ENCODE measurements around the gene AKT1S1. TPM values are rescaled to one million over a fixed set of nuclear protein-coding genes. Genes with fewer than 3 reads are reported as not detected.

AKT1S1 gene
- total RNA-seq, 4 donors from 2014 or later = 15.4 to 30.6 (median 21.9) TPM

DNA sequence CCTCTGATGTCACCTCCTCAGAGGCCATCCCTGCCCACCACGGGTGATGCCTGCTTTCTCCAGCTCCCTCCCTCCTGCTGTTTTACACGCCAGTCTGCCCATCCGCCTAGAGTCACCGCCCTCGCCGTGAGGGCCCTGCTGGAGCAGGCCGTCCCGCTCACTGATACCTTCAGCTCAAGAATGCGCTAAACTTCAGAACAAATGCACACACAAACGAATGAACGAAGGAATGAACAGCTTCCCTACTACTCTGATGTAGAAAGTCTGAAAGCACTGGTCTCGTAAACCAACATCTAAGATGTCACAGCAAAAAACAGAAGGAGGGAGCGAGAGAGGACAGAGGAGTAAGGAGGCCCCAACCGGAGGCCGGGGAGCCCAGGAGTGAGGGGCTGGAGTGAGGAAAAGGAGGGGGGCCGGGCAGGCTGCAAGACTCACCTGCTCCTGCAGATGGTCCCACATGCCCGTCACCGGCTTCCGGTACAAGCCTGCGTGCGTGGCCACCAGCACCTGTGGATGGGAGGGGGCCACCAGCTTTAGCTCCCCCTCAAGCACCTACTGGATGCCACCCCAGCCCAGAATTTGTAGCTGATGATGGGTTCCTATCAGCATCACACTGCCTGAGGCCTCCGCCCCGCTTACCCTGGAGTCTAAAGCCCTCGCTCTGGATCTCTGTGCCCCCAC, 13.8 kb downstream of the AKT1S1 start:
- Histone ChIP-seq H3K36me3 (peaks cover 28 to 67% (median 64%) of the 10 kb centered on the region in 4 donors), H3K4me1 (peaks cover 29 to 59% (median 50%) of the 10 kb centered on the region in 4 donors), H3K27ac (replicated peaks in 1 of 4) (no peak overlapping the region), H3K27me3 (no peaks in the 10 kb centered on the region), H3K9me3 (no peaks in the 10 kb centered on the region), H3K4me3 (no peak overlapping the region)
- intact Hi-C loops (cut with DNase I) = no loop called here
- no peak for TF ChIP-seq POLR2A (IDR thresholded peaks at IDR 0.05; ENCODE audit: low read depth)
- TF ChIP-seq POLR2AphosphoS5 (IDR thresholded peaks at IDR 0.05) = no peak
- TF ChIP-seq EP300 (IDR thresholded peaks at IDR 0.05) = no peak
- TF ChIP-seq, protein P1, sequence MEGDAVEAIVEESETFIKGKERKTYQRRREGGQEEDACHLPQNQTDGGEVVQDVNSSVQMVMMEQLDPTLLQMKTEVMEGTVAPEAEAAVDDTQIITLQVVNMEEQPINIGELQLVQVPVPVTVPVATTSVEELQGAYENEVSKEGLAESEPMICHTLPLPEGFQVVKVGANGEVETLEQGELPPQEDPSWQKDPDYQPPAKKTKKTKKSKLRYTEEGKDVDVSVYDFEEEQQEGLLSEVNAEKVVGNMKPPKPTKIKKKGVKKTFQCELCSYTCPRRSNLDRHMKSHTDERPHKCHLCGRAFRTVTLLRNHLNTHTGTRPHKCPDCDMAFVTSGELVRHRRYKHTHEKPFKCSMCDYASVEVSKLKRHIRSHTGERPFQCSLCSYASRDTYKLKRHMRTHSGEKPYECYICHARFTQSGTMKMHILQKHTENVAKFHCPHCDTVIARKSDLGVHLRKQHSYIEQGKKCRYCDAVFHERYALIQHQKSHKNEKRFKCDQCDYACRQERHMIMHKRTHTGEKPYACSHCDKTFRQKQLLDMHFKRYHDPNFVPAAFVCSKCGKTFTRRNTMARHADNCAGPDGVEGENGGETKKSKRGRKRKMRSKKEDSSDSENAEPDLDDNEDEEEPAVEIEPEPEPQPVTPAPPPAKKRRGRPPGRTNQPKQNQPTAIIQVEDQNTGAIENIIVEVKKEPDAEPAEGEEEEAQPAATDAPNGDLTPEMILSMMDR (IDR thresholded peaks at IDR 0.05) = no peak
- WGBS = 89% methylated on average over 24 of the region's 24 CpGs
- no peak for DNase-seq (ENCODE audit: extremely low spot score)

GRCh38 chr19:49862391-49863253, 14.5 kb downstream of the AKT1S1 start:
- intact Hi-C loops (cut with DNase I) = no loop called here
- H3K27me3 ChIP-seq = no peaks in the 10 kb centered on the region
- H3K9me3 ChIP-seq = no peaks in the 10 kb centered on the region
- peak overlapping the region in 1 of 4 donors; percentile 77 for H3K27ac ChIP-seq (replicated peaks in 1 of 4)
- no peak overlapping the region for H3K4me3 ChIP-seq
- H3K36me3 ChIP-seq = peaks cover 30 to 75% (median 72%) of the 10 kb centered on the region in 4 donors
- TF ChIP-seq, protein P1 (IDR thresholded peaks at IDR 0.05) = peak in 1 of 3 experiments; percentile 9
- no peak for TF ChIP-seq POLR2A (IDR thresholded peaks at IDR 0.05; ENCODE audit: low read depth)
- 76% methylated on average over 38 of the region's 49 CpGs for WGBS
- no peak for DNase-seq (ENCODE audit: extremely low spot score)
- H3K4me1 ChIP-seq = peaks cover 22 to 51% (median 42%) of the 10 kb centered on the region in 4 donors

DNA sequence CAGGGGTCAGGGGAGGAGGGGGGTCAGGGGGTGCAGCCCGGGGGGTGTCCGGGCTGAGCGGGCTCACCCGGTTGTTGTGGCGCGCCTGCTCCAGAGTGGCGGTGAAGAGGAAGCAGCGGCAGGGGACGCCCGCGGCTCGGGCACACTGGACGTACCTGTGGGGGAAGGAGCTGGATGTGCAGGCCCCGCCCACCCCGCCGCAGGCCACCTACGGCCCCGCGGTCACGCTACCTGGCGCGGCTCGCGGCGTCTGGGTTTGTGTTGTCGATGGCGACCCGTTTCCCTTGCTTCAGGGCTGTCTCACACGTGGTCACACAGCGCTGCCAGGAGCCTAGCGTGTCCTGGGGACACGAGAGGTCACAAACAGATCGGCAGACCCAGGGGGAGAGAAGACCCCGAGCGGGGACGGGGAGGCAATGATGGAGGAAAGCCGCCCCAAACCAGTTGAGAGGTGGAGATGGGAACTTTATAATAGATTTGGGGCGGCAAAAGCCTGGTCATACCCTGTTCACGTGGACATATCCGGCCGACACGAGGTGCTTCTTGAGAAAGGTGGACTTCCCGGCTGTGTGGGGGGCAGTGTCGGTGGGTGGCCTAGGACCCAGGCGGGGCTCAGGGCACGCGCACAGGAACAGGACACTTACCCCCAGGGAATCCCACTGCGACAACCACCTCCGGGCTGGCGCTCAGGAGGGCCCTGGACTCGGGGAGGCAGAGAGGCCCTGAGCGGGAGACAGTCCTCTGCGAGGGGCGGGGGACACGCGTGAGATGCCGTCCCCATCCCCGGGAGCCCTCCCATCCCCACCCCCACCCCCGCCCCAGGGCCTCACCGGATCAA, 15.4 kb downstream of the AKT1S1 start:
- Histone ChIP-seq H3K27me3 (no peaks in the 10 kb centered on the region), H3K9me3 (no peaks in the 10 kb centered on the region), H3K4me1 (peaks cover 21 to 47% (median 39%) of the 10 kb centered on the region in 4 donors), H3K27ac (replicated peaks in 1 of 4) (peak overlapping the region; percentile 70 to 77 (median 74)), H3K4me3 (no peak overlapping the region), H3K36me3 (peaks cover 30 to 83% (median 81%) of the 10 kb centered on the region in 4 donors)
- DNase-seq (ENCODE audit: extremely low spot score) = no peak
- 80% methylated on average over 27 of the region's 60 CpGs for WGBS
- TF ChIP-seq POLR2AphosphoS5 (IDR thresholded peaks at IDR 0.05) (no peak), POLR2A (IDR thresholded peaks at IDR 0.05; ENCODE audit: low read depth) (no peak), EP300 (IDR thresholded peaks at IDR 0.05) (no peak)
- TF ChIP-seq, protein P1 (IDR thresholded peaks at IDR 0.05) = no peak
- intact Hi-C loops (cut with DNase I) = no loop called here

GRCh38 chr19:49861107-49861506, 16.0 kb downstream of the AKT1S1 start:
- DNase-seq (ENCODE audit: extremely low spot score) = peak; percentile 92
- no peaks in the 10 kb centered on the region for H3K27me3 ChIP-seq
- 44% methylated on average over 11 of the region's 13 CpGs for WGBS
- TF ChIP-seq, protein P1 (IDR thresholded peaks at IDR 0.05) = no peak
- H3K4me1 ChIP-seq = peaks cover 15 to 40% (median 32%) of the 10 kb centered on the region in 4 donors
- peaks cover 30 to 90% (median 87%) of the 10 kb centered on the region in 4 donors for H3K36me3 ChIP-seq
- peak overlapping the region; percentile 70 to 77 (median 74) for H3K27ac ChIP-seq (replicated peaks in 1 of 4)
- H3K4me3 ChIP-seq = peak overlapping the region in 1 of 4 donors; percentile 28
- H3K9me3 ChIP-seq = no peaks in the 10 kb centered on the region
- intact Hi-C loops (cut with DNase I) = no loop called here

All from esophagus muscularis mucosa (tissue), 4 donors.